IPS DF 6.9 (cell line): ENCODE measurements around the gene LRRC63.
"Not testable (repeated sequence)": the region's sequence is repeated elsewhere in the genome, so short reads cannot be mapped to it uniquely, and the experiment has no call there.

Source experiments
- DNase-seq: peaks from one replicate; pipeline ENCODE4 v3.0.0-alpha.2; 2013; ENCODE audit warnings: low read depth, low spot score
- H3K27ac ChIP-seq: one replicate; pipeline ENCODE4 v1.5.1; 2013; ENCODE audit warnings: low read length, control low read depth
- H3K27me3 ChIP-seq: 2 replicates; pipeline ENCODE4 v1.6.1; 2013; ENCODE audit warnings: mild to moderate bottlenecking, low read length; ENCODE audit not compliant: control insufficient read depth, insufficient read depth
- H3K36me3 ChIP-seq: 2 replicates; pipeline ENCODE4 v1.6.1; 2013; ENCODE audit warnings: low read length; ENCODE audit not compliant: control insufficient read depth, insufficient read depth
- H3K4me1 ChIP-seq: 2 replicates; pipeline ENCODE4 v1.6.1; 2013; ENCODE audit warnings: low read length; ENCODE audit not compliant: control insufficient read depth, insufficient read depth
- H3K4me3 ChIP-seq: 2 replicates; pipeline ENCODE4 v1.5.1; 2013; ENCODE audit warnings: mild to moderate bottlenecking, low read length
- H3K9me3 ChIP-seq: 2 replicates; pipeline ENCODE4 v1.6.1; 2013; ENCODE audit warnings: low read length, inconsistent platforms; ENCODE audit not compliant: control insufficient read depth, insufficient read depth
- WGBS: extraction: QIAGEN DNeasy Blood & Tissue Kit; methylation state at CpG from one replicate; pipeline ENCODE4 v1.1.7; 2013; ENCODE audit warnings: mixed read lengths, missing lambda C conversion rate; ENCODE audit not compliant: insufficient read length, insufficient coverage; 5-methylcytosine and 5-hydroxymethylcytosine counted together

LRRC63 gene

DNA sequence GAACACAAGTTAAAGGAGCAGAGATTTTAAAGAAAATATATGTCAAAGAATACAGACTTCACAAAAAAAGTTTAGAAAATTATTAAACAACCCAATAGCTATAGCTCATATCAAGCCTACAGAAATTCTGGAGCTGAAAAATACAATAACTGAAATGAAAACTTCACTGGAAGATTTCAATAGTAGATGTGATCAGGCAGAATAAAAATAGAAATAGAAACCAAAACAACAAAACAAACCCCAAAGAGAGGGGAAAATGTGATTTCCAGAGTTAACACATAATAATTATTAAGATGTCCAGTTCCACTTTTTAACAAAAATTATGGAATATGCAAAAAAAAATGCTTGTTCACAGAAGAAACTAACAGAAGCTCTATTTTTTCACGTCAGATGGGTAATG lies 23.6 kb downstream of the LRRC63 start:
- Histone ChIP-seq H3K9me3 (no peaks in the 10 kb centered on the region), H3K36me3 (no peaks in the 10 kb centered on the region), H3K4me1 (no peaks in the 10 kb centered on the region), H3K27me3 (no peaks in the 10 kb centered on the region), H3K4me3 (no peak overlapping the region), H3K27ac (no peak overlapping the region)
- DNase-seq = no peak
- WGBS = no CpG with 5 or more reads among the region's 1 CpG

DNA sequence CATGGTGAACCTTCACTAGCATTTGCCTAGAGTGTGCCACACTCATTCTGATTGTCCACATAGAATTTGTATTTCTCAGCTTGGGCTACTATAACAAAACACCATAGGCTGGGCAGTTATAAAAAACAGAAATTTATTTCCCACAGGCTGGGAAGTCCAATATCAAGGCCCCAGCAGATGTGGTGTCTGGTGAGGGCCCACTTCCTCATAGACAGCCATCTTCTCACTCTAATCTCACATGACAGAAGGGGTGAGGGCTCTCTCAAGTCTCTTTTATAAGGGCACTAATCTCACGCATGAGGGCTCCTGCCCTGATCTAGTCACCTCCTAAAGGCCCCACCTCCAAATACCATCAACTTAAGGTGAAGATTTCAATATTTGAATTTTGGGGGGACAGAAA lies 53.6 kb downstream of the LRRC63 start:
- no peak overlapping the region for H3K27ac ChIP-seq
- no CpG with 5 or more reads among the region's 1 CpG for WGBS
- no peak overlapping the region for H3K4me3 ChIP-seq
- no peak for DNase-seq
- no peaks in the 10 kb centered on the region for H3K27me3 ChIP-seq
- H3K36me3 ChIP-seq = no peaks in the 10 kb centered on the region
- no peaks in the 10 kb centered on the region for H3K4me1 ChIP-seq
- no peaks in the 10 kb centered on the region for H3K9me3 ChIP-seq

- Histone ChIP-seq H3K27ac (no peak overlapping the region), H3K9me3 (no peaks in the 10 kb centered on the region), H3K27me3 (no peaks in the 10 kb centered on the region), H3K36me3 (no peaks in the 10 kb centered on the region), H3K4me1 (0 out of 2 replicates have a peak, but pooled peaks cover 1% of the 10 kb centered on the region), H3K4me3 (no peak overlapping the region)
- WGBS = no CpG with 5 or more reads among the region's 2 CpGs
- DNase-seq = no peak
Measured at GRCh38 chr13:46267166-46267565, 55.4 kb downstream of the LRRC63 start.

GRCh38 chr13:46270416-46270815 lies 58.7 kb downstream of the LRRC63 start:
- DNase-seq = no peak
- Histone ChIP-seq H3K4me3 (no peak overlapping the region), H3K36me3 (no peaks in the 10 kb centered on the region), H3K27ac (no peak overlapping the region), H3K27me3 (no peaks in the 10 kb centered on the region), H3K9me3 (no peaks in the 10 kb centered on the region), H3K4me1 (0 out of 2 replicates have a peak, but pooled peaks cover 1% of the 10 kb centered on the region)
- no CpG with 5 or more reads among the region's 6 CpGs for WGBS

- no CpG with 5 or more reads among the region's 3 CpGs for WGBS
- no peaks in the 10 kb centered on the region for H3K36me3 ChIP-seq
Measured at GRCh38 chr13:46274094-46274698, 62.5 kb downstream of the LRRC63 start.

GRCh38 chr13:46278474-46278873 lies 66.7 kb downstream of the LRRC63 start:
- no peak for DNase-seq
- Histone ChIP-seq H3K27me3 (no peaks in the 10 kb centered on the region), H3K36me3 (no peaks in the 10 kb centered on the region), H3K4me3 (no peak overlapping the region), H3K27ac (no peak overlapping the region), H3K4me1 (no peaks in the 10 kb centered on the region; the same call in 1 of the 2 replicates), H3K9me3 (no peaks in the 10 kb centered on the region)
- WGBS = no CpG with 5 or more reads among the region's 4 CpGs

More at GRCh38 chr13:46274094-46274698, 62.5 kb downstream of the LRRC63 start:
- no peaks in the 10 kb centered on the region for H3K27me3 ChIP-seq
- H3K4me1 ChIP-seq = peaks cover 1% of the 10 kb centered on the region; the same call in 1 of the 2 replicates
- no peak for DNase-seq
- H3K27ac ChIP-seq = no peak overlapping the region
- H3K4me3 ChIP-seq = no peak overlapping the region
- no peaks in the 10 kb centered on the region for H3K9me3 ChIP-seq

DNA sequence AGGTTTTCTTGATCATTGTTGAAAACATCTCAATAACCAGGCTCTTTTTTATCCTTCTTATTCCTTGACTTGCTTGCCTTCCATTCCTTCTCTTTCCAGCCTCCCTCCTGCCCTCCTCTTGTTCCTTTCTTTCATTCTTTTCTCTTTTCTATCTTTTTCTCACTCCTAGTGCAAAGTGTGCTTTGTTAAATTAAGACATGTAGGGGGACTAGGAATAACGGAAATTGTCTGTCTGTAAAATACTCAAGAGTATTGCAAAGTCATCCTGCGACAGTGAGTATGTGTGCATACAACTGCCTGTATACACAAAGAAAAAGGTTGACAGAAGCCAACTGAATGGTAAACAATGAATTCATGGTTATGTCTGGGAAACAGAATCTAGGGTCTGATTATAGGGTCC lies 70.1 kb downstream of the LRRC63 start:
- Histone ChIP-seq H3K27ac (no peak overlapping the region), H3K9me3 (no peaks in the 10 kb centered on the region), H3K4me1 (no peaks in the 10 kb centered on the region; the same call in 1 of the 2 replicates), H3K4me3 (no peak overlapping the region), H3K36me3 (no peaks in the 10 kb centered on the region), H3K27me3 (no peaks in the 10 kb centered on the region)
- WGBS = no CpG with 5 or more reads among the region's 2 CpGs
- no peak for DNase-seq

DNA sequence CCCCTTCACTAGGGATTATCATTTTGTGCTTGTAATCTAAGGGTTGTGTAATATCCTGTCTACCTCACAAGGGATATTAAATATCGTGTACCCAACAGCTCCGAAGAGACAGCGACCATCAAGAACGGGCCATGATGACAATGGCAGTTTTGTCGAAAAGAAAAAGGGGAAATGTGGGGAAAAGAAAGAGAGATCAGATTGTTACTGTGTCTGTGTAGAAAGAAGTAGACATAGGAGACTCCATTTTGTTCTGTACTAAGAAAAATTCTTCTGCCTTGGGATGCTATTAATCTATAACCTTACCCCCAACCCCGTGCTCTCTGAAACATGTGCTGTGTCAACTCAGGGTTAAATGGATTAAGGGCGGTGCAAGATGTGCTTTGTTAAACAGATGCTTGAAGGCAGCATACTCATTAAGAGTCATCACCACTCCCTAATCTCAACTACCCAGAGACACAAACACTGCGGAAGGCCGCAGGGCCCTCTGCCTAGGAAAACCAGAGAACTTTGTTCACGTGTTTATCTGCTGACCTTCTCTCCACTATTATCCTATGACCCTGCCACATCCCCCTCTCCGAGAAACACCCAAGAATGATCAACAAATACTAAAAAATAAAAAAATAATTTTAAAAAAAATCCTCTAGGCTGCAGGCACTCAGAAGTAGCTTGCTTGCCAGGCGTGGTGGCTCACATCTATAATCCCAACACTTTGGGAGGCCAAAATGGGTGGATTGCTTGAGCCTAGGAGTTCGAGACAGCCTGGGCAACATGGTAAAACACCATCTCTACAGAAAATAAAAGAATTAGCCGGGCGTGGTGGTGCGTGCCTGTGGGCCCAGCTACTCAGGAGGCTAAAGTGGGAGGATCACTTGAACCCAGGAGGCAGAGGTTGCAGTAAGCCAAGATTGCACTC lies 72.4 kb downstream of the LRRC63 start:
- H3K9me3 ChIP-seq, H3K27me3 ChIP-seq, H3K4me3 ChIP-seq, H3K4me1 ChIP-seq, DNase-seq, H3K27ac ChIP-seq, H3K36me3 ChIP-seq: not testable (repeated sequence)
- 100% methylated on average over 1 of the region's 16 CpGs for WGBS

- WGBS = no CpG with 5 or more reads among the region's 1 CpG
- no peak for DNase-seq
- H3K4me1 ChIP-seq = no peaks in the 10 kb centered on the region
- H3K36me3 ChIP-seq = no peaks in the 10 kb centered on the region
- H3K9me3 ChIP-seq = no peaks in the 10 kb centered on the region
- no peak overlapping the region for H3K4me3 ChIP-seq
- H3K27ac ChIP-seq = no peak overlapping the region
- no peaks in the 10 kb centered on the region for H3K27me3 ChIP-seq
Measured at GRCh38 chr13:46286972-46287371, 75.2 kb downstream of the LRRC63 start.

DNA sequence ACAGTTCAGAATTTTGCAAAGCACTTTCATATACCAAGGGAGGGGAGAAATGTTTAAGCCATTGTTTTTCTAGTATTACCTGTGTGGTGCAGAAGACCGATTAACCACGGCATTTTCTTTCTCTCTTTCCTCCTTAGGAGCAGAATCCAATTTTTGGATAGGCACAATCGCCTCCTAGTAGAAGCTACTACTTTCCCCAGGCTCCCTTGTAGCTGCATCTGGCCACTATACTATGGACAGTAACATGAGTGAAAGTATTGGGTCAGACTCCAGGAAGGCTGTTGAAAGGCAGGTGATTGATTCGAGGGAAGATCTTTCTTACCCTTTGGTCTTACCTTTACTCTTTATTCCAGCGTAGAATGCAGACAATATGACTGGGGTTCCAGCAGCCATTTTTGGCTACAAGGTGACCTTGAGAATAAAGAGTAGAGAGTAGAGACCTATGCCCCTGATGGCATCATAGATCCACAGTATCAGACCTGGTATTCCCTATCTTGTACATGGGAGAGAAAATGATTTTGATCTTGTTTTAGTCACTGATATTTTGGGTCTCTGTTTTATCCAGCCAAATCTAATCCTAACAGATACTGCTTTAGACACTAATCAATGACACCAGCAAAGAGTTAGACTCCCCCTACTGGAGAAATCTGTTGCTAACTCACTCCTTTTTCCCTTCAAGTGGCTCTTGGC lies 77.0 kb downstream of the LRRC63 start:
- H3K4me1 ChIP-seq = no peaks in the 10 kb centered on the region
- no peaks in the 10 kb centered on the region for H3K9me3 ChIP-seq
- H3K27me3 ChIP-seq = no peaks in the 10 kb centered on the region
- H3K27ac ChIP-seq = no peak overlapping the region
- no peak overlapping the region for H3K4me3 ChIP-seq
- peak; percentile 39 for DNase-seq
- no peaks in the 10 kb centered on the region for H3K36me3 ChIP-seq
- WGBS = no CpG with 5 or more reads among the region's 5 CpGs
